GM23248 (cell line): ENCODE measurements around the gene SEPTIN2. TPM values are rescaled to one million over a fixed set of nuclear protein-coding genes. Genes with fewer than 3 reads are reported as not detected.

ENCODE experiments used
- DNase-seq: peaks from one replicate; pipeline ENCODE4 v3.0.0-alpha.2; 2015
- H2AFZ ChIP-seq: fragments of 200-600 bp; sonication (generic); 2 replicates; pipeline ENCODE4 v1.6.1; 2016; ENCODE audit warnings: antibody characterized with exemption
- H3F3A ChIP-seq: fragments of 200-600 bp; sonication (generic); 2 replicates; pipeline ENCODE4 v1.6.1; 2016; ENCODE audit warnings: mild to moderate bottlenecking, antibody characterized with exemption, mixed run types; ENCODE audit not compliant: insufficient read depth
- H3K27ac ChIP-seq: fragments of 200-600 bp; sonication (generic); 2 replicates; pipeline ENCODE4 v1.5.1; 2016; ENCODE audit warnings: mild to moderate bottlenecking
- H3K27me3 ChIP-seq: fragments of 200-600 bp; sonication (generic); replicated peaks from 2 replicates; pipeline ENCODE4 v1.6.1; 2016; ENCODE audit warnings: mild to moderate bottlenecking; ENCODE audit not compliant: insufficient read depth
- H3K36me3 ChIP-seq: fragments of 200-600 bp; sonication (generic); 2 replicates; pipeline ENCODE4 v1.6.1; 2016; ENCODE audit warnings: low read depth, mild to moderate bottlenecking
- H3K4me1 ChIP-seq: fragments of 200-600 bp; sonication (generic); 2 replicates; pipeline ENCODE4 v1.6.1; 2016; ENCODE audit warnings: mild to moderate bottlenecking; ENCODE audit not compliant: insufficient read depth
- H3K4me2 ChIP-seq: fragments of 200-600 bp; sonication (generic); one replicate; pipeline ENCODE4 v1.6.1; 2016; ENCODE audit warnings: mild to moderate bottlenecking; ENCODE audit not compliant: unreplicated experiment
- H3K4me3 ChIP-seq: fragments of 200-600 bp; sonication (generic); 2 replicates; pipeline ENCODE4 v1.5.1; 2016; ENCODE audit warnings: mild to moderate bottlenecking
- H3K79me2 ChIP-seq: fragments of 200-600 bp; sonication (generic); 2 replicates; pipeline ENCODE4 v1.6.1; 2016; ENCODE audit warnings: mild to moderate bottlenecking; ENCODE audit not compliant: insufficient read depth
- H3K9ac ChIP-seq: fragments of 200-600 bp; sonication (generic); 2 replicates; pipeline ENCODE4 v1.6.1; 2016; ENCODE audit warnings: mild to moderate bottlenecking
- H3K9me2 ChIP-seq: fragments of 200-600 bp; sonication (generic); 2 replicates; pipeline ENCODE4 v1.6.1; 2016; ENCODE audit warnings: mixed run types, mild to moderate bottlenecking, moderate library complexity; ENCODE audit not compliant: insufficient read depth
- H3K9me3 ChIP-seq: fragments of 200-600 bp; sonication (generic); one replicate; pipeline ENCODE4 v1.6.1; 2017; ENCODE audit warnings: low read depth
- H4K20me1 ChIP-seq: fragments of 200-600 bp; sonication (generic); 2 replicates; pipeline ENCODE4 v1.6.0; 2016; ENCODE audit not compliant: insufficient read depth
- EZH2 ChIP-seq: fragments of 200-600 bp; sonication (generic); IDR thresholded peaks from 2 replicates; pipeline ENCODE4 v1.6.1; 2018; ENCODE audit warnings: antibody characterized with exemption, mild to moderate bottlenecking; ENCODE audit not compliant: insufficient read depth, poor library complexity, severe bottlenecking
- EZH2phosphoT487 ChIP-seq: fragments of 200-600 bp; sonication (generic); IDR thresholded peaks from 2 replicates; pipeline ENCODE4 v1.6.1; 2018; ENCODE audit warnings: antibody characterized with exemption, moderate library complexity, mild to moderate bottlenecking, low read depth; ENCODE audit not compliant: insufficient read depth
- WGBS, 2 experiments: methylation state at CpG; one replicate each; pipeline ENCODE4 v1.1.6; 2015 to 2017; ENCODE audit warnings: low lambda C conversion rate in 2 of 2, low coverage in 1 of 2; ENCODE audit errors: missing lambda C conversion rate in 2 of 2; 5-methylcytosine and 5-hydroxymethylcytosine counted together
- in situ Hi-C: fragments of 300-500 bp; cut with MboI; formaldehyde crosslinking; loops from 2 replicates; pipeline ENCODE4 v1.15.0; 2020
- polyA plus RNA-seq: library from polyadenylated mRNA; unstranded; fragments of >200 nt; fragmentation: Nextera tagmentation; extraction: Ambion mirVana; gene quantifications from 2 replicates; pipeline ENCODE4 v1.2.1, GENCODE V29; 2016
- total RNA-seq: library from RNA; depleted of rRNA; stranded (reverse); fragments of >200 nt; shearing (Covaris generic); gene quantifications from 2 replicates; pipeline ENCODE4 v1.2.3, GENCODE V29; 2014

The SEPTIN2 gene
- total and polyA plus RNA-seq, 2 experiments from 2014 or later: 499 to 512 TPM

DNA sequence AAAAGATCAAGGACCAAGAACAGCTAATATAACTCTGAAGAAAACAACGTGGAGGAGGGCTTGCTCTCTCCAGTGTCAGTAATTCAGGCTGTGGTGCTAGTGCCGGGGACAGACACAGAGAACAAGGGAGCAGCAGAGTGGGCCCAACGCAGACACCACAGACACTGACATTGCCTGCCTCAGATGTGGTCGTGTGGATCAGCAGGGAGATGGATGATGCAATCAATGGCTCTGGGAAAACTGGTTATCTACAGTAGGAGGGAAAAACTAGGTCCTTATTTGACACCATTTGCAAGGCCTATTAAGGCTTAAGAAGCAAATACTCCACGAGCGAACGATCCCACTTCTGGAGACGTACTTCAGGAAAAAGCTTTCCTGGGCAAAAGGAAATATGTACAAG is 36.3 kb upstream of the SEPTIN2 start:
- Histone ChIP-seq H3K27ac (no peak overlapping the region), H4K20me1 (no peaks in the 10 kb centered on the region), H3K79me2 (peaks cover 100% of the 10 kb centered on the region), H3K27me3 (no peaks in the 10 kb centered on the region), H3K36me3 (no peaks in the 10 kb centered on the region; the same call in 1 of the 2 replicates), H3K9me2 (no peaks in the 10 kb centered on the region), H3K4me2 (no peak overlapping the region), H3K9ac (no peak overlapping the region; the same call in 1 of the 2 replicates), H3K9me3 (no peaks in the 10 kb centered on the region), H2AFZ (no peak overlapping the region), H3K4me3 (no peak overlapping the region), H3K4me1 (peaks cover 7% of the 10 kb centered on the region; the same call in 1 of the 2 replicates), H3F3A (peaks cover 20% of the 10 kb centered on the region; the same call in 1 of the 2 replicates)
- TF ChIP-seq EZH2: no peak
- TF ChIP-seq EZH2phosphoT487: no peak
- DNase-seq: peak; percentile 30
- WGBS, 2 experiments: 72 to 73% methylated on average over 8 of the region's 8 CpGs
- in situ Hi-C loops: no loop called here

DNA sequence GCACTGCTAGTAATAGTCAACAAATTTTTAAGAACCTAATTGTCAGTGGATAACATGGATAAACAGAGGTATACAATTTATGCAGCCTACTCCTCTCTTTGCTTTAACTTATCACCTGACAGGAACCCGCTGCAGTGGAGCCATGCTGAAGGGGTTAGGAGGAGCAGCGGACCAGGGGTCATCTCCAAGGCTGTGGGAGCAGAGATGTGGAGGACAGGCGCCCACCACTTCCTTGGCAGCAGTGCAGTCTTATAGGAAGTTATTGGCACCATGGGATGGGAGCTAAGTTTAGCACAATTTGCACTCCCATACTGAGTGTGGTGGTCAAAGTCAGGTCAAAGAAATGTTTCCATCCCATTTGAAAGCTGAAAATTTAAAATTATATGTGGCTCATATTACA is 35.9 kb upstream of the SEPTIN2 start:
- in situ Hi-C loops: no loop called here
- H2AFZ ChIP-seq: no peak overlapping the region
- peaks cover 7% of the 10 kb centered on the region; the same call in 1 of the 2 replicates for H3K4me1 ChIP-seq
- no peak for TF ChIP-seq EZH2
- no peak for TF ChIP-seq EZH2phosphoT487
- H3K36me3 ChIP-seq: no peaks in the 10 kb centered on the region; the same call in 1 of the 2 replicates
- no peak overlapping the region for H3K4me2 ChIP-seq
- DNase-seq: no peak
- no peaks in the 10 kb centered on the region for H4K20me1 ChIP-seq
- no peaks in the 10 kb centered on the region for H3K9me2 ChIP-seq
- no peak overlapping the region for H3K27ac ChIP-seq
- 88 to 94% methylated on average over 3 of the region's 3 CpGs for WGBS, 2 experiments
- H3K9ac ChIP-seq: no peak overlapping the region
- peaks cover 19% of the 10 kb centered on the region; the same call in 1 of the 2 replicates for H3F3A ChIP-seq
- H3K27me3 ChIP-seq: no peaks in the 10 kb centered on the region
- no peaks in the 10 kb centered on the region for H3K9me3 ChIP-seq
- no peak overlapping the region for H3K4me3 ChIP-seq
- peaks cover 100% of the 10 kb centered on the region for H3K79me2 ChIP-seq

DNA sequence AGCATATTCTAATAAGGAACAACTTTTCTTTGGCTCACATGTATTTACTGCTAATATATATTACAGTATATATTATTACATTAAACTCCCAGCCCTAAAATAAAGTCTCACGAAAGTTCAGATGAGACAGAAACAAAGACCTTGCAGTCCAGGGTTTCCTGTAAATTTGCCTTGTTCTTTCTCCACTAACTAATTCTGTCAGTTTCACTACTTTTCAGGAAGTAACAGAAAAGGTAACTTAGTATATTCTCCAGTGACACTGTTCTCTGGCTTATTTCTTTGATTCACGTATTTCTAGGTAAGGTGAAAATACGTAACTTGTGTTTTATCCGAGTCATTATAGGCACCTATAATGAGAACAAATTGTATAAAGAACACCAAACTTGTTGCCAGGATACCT is 35.4 kb upstream of the SEPTIN2 start:
- H3K4me1 ChIP-seq: peaks cover 7% of the 10 kb centered on the region; the same call in 1 of the 2 replicates
- no peaks in the 10 kb centered on the region for H3K9me2 ChIP-seq
- WGBS, 2 experiments: 97 to 100% methylated on average over 4 of the region's 4 CpGs
- peaks cover 19% of the 10 kb centered on the region; the same call in 1 of the 2 replicates for H3F3A ChIP-seq
- no peak overlapping the region for H3K27ac ChIP-seq
- H2AFZ ChIP-seq: no peak overlapping the region
- TF ChIP-seq EZH2phosphoT487 (no peak), EZH2 (no peak)
- DNase-seq: no peak
- H3K4me2 ChIP-seq: no peak overlapping the region
- H3K27me3 ChIP-seq: no peaks in the 10 kb centered on the region
- in situ Hi-C loops: no loop called here
- H3K4me3 ChIP-seq: no peak overlapping the region
- no peaks in the 10 kb centered on the region; the same call in 1 of the 2 replicates for H3K36me3 ChIP-seq
- no peak overlapping the region for H3K9ac ChIP-seq
- H3K79me2 ChIP-seq: peaks cover 100% of the 10 kb centered on the region
- no peaks in the 10 kb centered on the region for H3K9me3 ChIP-seq
- H4K20me1 ChIP-seq: no peaks in the 10 kb centered on the region

DNA sequence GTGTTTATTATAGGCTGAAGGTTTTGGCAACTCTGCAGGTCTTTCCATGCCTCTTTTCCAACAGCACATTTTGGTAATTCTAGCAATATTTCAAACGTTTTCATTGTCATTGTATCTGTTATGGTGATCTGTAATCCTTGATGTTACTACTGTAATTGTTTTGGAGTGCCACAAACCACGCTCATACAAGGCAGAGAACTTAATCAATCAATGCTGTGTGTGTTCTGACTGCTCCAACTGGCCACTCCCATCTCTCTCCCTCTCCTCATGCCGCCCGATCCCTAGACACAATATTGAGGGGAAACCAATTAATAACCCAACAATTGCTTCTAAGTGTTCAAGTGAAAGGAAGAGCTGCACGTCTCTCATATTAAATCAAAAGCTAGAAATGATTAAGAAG is 33.2 kb upstream of the SEPTIN2 start:
- peaks cover 7% of the 10 kb centered on the region; the same call in 1 of the 2 replicates for H3K4me1 ChIP-seq
- H3K4me2 ChIP-seq: no peak overlapping the region
- 29 to 36% methylated on average over 5 of the region's 5 CpGs for WGBS, 2 experiments
- no peaks in the 10 kb centered on the region for H3K9me2 ChIP-seq
- no peak for DNase-seq
- no peak overlapping the region for H3K4me3 ChIP-seq
- no peaks in the 10 kb centered on the region for H3K27me3 ChIP-seq
- in situ Hi-C loops: no loop called here
- no peaks in the 10 kb centered on the region for H4K20me1 ChIP-seq
- no peak overlapping the region for H3K27ac ChIP-seq
- H3K9ac ChIP-seq: no peak overlapping the region
- no peaks in the 10 kb centered on the region for H3K9me3 ChIP-seq
- TF ChIP-seq EZH2phosphoT487 (no peak), EZH2 (no peak)
- peaks cover 100% of the 10 kb centered on the region for H3K79me2 ChIP-seq
- no peak overlapping the region for H2AFZ ChIP-seq
- H3K36me3 ChIP-seq: no peaks in the 10 kb centered on the region
- H3F3A ChIP-seq: peaks cover 8% of the 10 kb centered on the region; the same call in 1 of the 2 replicates
